ENCODE measurements around the gene TBR1.

Gene TBR1

DNA sequence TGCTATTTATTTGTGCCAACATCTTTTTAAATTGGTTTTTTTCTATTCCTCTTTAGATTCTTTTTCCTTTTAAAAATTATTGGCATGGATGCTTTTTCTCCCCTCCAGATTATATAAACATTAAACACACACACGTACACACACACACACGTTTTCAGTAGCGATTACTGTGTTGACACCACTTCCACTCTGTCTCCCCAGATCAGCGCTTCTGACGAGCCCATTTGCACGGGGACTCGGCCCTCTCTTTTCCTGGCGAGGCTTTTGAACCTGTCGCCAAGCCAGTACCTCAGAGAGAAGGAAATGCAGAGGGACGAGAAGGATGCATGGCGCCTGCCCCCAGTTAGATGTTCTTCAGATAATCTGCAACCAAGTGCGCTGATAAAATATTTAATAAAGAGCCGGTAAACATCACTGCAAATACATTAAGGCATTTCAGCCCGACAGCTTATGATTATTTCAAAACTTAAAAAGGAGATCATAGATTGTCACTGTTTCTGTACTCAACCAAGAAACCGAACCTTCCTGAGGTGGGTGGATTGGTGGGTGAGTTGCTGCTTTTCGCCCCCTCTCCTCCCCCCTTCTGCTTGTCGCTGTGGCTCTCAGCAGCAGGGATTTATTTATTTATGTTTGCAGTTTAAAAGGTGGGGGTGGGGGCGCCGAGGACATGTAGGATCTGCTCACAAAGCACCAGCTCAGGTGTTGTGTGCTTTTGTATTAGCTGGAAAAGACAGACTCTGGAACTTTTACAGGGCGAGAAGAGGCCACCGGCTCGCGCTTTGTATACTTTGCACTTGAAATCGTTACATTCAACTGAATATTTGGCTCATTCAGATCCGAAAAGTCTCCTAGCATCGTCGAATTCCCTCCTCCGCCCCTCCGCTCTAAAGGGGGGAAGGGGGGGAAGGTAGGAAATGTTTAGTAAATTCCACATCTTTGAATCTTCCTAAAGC lies 787 bp upstream of the TBR1 start:
- no peak for DNase-seq

DNA sequence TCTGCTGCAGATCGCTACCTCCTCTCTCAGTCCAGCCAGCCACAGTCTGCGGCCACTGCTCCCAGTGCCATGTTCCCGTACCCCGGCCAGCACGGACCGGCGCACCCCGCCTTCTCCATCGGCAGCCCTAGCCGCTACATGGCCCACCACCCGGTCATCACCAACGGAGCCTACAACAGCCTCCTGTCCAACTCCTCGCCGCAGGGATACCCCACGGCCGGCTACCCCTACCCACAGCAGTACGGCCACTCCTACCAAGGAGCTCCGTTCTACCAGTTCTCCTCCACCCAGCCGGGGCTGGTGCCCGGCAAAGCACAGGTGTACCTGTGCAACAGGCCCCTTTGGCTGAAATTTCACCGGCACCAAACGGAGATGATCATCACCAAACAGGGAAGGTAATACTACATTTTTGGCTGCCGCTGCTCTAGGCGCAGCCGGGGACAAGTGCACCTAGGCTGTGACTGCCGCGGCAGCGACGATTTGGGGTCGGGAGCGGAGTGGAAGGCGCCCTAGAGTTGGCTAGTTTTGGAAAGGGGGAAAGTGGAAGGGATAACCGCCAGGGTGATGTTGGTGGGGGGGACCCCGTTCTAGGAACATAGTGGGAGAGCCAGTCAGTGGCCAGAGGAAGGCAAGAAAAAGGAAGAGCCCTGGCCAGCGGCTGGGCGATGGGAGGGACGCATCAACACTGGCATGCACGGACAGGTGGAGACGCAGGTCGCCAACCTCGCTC lies 776 bp downstream of the TBR1 start:
- DNase-seq = no peak

DNA sequence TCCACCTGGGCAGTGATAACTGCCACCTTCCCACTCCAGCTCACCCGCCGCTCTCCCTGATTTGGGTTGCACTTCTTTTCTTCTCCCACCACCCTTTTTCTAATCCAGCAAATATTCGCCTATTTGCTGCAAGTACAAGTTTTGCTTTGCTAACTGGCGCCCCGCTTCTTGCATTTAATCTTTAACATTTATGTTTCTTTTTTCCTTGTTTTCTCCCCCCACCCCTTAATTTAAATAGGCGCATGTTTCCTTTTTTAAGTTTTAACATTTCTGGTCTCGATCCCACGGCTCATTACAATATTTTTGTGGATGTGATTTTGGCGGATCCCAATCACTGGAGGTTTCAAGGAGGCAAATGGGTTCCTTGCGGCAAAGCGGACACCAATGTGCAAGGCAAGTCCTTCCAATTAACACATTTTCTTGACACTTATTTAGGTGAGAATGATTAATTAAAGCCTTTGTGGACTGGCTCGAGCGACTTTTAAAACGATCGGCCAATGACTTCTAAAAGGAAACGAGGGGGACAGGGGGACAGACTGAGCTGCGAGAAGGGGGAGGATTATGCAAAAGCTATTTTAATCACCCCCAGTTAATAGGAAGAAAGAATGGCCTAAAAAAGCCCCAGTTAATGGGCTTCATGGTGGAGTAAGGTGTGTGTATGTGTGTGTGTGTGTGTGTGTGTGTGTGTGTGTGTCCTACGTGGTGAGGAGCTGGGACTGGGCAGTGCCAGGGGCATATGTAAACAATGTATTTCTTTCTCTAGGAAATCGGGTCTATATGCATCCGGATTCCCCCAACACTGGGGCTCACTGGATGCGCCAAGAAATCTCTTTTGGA lies 1.6 kb downstream of the TBR1 start:
- no peak for DNase-seq

DNA sequence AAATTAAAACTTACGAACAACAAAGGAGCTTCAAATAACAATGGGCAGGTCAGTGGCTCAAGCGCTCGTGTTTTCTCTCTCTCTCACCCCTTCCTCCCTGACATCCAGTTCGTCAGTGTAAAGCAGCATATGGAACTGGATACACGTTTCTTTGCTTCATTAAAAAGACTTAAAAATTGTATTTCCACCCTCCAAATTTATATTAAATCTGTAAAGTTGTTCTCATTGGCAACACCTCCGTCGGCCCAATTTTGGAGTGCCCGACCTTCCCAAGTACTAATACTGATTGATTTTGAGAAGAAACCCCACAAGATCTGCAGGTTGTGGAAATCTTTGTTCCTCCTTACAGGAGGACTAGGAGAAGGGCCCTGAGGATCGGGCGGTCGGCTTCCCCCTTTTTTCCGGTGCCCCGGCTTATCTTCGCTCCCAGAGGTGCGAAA lies 2.2 kb downstream of the TBR1 start:
- no peak for DNase-seq

DNA sequence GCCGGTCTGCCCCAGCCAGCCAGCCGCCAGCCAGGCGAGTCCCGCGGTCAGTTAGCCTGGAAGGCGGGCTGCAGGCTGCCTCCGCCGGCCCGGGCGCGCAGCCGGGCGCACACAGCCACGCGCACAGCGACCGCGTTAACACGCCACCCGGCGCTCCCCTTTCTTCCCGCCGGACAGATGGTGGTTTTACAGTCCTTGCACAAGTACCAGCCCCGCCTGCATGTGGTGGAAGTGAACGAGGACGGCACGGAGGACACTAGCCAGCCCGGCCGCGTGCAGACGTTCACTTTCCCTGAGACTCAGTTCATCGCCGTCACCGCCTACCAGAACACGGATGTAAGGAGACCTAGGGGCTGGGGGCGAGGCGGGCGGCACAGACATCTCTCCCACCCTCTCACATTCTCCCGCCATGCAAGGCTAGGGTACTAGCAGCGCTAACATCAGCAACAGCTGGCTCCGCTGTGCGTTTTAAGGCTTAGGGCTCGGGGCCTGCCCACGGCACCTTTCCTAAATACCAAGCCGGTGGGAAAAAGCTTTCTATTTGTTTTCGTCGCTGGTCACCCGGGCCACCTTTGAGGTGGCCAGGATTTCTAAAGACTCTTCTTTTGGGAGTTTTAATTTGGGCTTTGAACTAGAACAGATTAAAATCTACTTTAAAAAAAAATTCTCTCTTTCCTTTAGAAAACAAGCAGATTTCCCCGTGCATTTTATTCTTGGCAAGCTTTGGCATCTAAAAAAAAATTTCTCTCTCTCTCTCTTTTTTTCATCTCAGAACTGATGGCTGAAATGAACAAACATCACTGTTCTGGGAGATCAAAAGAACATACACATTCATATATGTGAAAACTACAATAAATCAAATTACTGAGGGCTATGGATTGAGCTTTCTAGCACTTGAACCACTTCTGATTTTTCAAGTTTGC lies 2.9 kb downstream of the TBR1 start:
- DNase-seq = no peak

DNA sequence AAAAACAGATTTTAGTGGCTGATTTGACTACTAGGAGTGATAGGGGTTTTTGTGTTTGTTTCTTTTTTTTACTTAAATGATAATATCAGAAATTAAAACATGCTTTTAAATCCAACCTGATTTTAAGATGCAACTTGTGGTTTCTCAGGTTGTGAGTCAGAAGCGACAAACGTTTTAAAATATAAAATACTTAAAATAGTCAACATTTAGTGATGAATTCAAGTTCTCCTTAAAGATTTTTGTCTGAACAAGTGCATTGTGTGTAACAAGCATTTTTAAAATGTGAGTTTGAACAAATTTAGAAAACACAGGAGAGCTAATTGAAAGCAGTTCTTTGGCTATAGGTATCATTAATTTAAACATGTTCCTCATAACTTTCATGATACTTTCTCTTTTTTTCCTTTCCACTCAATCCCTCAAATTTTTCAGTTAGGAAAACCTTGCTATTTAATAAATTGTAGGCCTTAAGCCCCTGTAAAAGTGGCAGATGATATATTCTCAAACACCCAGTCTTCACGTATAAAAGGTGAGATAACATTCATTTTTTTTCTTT lies 3.6 kb downstream of the TBR1 start:
- DNase-seq = no peak

DNA sequence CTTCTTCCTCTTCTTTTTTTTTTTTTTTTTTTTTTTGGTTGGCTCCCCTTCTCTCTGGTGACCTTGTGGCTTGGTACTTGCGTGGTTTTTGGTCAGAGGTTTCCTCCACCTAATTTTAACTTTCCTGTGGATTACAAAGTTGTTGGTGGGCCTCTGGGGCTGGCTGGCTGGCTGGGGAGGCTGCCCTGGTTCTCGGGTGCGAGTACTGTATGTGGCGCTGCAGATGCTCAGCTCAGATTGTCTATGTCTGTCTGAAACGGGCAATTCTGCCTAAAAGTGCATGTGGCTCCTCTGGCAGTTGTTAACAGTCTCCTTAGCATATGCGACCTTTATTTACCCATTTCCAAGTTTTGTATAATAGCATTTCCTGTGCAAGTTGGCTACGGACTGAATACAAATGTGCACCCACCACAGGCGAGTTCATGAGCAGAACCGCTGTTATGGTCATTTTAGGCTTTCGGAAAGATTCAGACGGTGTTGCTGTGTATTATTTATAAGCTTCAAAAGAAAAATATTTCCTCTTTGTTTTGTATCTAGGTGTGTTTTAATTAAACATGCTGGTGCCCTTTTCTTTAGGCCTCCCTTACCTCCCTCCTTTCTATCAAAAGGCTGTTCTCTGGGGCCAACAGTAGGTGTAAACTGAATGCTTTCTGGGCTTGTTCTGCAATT lies 4.4 kb downstream of the TBR1 start:
- DNase-seq = no peak

DNA sequence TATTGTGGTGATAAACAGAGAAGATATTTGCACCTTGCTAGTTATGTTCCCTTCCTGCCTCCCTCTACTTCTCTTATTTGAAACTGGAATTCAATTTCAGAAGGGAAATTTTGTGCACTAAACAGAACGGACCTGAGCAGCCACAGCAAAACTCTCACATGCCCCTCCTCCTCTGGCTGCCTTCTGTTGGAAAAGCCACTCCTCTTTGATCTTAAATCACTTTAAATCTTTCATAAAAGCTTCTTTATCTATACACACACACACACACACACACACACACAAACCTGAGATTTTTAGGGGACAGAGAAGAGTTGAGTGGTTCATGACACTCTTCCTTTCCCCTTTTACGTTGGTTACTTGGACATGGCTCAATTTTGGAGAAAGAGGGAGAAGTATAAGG lies 5.6 kb downstream of the TBR1 start:
- no peak for DNase-seq

DNA sequence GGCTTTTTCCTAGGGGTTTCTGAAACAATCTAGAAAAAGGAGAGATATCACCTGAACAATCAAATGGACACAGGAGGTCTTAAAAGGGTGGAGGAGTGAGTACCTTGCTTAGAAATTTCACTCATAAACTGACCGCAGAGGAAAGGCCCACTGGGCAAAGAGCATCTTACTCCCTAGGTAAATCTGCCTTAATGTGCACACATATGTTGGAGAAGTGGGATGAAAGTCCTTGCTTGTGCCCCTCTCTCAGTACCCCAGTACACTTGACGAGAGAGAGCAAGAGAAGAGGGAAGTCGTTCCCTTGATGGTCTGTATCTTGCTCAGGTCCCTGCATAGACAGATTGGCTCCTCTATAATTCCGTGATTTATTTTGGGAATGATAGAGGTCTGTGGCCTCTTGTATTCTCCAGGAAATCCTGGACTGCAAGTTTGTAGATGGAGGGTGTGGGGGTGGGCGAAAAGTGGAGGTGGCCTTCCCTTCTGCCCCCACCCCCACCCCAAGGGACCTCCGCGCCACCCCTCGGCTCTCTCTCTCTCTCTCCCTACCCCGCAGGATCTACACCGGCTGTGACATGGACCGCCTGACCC lies 6.8 kb downstream of the TBR1 start:
- DNase-seq = no peak

DNA sequence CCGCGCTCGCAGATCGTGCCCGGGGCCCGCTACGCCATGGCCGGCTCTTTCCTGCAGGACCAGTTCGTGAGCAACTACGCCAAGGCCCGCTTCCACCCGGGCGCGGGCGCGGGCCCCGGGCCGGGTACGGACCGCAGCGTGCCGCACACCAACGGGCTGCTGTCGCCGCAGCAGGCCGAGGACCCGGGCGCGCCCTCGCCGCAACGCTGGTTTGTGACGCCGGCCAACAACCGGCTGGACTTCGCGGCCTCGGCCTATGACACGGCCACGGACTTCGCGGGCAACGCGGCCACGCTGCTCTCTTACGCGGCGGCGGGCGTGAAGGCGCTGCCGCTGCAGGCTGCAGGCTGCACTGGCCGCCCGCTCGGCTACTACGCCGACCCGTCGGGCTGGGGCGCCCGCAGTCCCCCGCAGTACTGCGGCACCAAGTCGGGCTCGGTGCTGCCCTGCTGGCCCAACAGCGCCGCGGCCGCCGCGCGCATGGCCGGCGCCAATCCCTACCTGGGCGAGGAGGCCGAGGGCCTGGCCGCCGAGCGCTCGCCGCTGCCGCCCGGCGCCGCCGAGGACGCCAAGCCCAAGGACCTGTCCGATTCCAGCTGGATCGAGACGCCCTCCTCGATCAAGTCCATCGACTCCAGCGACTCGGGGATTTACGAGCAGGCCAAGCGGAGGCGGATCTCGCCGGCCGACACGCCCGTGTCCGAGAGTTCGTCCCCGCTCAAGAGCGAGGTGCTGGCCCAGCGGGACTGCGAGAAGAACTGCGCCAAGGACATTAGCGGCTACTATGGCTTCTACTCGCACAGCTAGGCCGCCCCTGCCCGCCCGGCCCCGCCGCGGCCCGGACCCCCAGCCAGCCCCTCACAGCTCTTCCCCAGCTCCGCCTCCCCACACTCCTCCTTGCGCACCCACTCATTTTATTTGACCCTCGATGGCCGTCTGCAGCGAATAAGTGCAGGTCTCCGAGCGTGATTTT lies 7.6 kb downstream of the TBR1 start:
- no peak for DNase-seq

DNA sequence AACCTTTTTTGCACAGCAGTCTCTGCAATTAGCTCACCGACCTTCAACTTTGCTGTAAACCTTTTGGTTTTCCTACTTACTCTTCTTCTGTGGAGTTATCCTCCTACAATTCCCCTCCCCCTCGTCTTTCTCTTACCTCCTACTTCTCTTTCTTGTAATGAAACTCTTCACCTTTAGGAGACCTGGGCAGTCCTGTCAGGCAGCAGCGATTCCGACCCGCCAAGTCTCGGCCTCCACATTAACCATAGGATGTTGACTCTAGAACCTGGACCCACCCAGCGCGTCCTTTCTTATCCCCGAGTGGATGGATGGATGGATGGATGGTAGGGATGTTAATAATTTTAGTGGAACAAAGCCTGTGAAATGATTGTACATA lies 8.3 kb downstream of the TBR1 start:
- DNase-seq = no peak

DNA sequence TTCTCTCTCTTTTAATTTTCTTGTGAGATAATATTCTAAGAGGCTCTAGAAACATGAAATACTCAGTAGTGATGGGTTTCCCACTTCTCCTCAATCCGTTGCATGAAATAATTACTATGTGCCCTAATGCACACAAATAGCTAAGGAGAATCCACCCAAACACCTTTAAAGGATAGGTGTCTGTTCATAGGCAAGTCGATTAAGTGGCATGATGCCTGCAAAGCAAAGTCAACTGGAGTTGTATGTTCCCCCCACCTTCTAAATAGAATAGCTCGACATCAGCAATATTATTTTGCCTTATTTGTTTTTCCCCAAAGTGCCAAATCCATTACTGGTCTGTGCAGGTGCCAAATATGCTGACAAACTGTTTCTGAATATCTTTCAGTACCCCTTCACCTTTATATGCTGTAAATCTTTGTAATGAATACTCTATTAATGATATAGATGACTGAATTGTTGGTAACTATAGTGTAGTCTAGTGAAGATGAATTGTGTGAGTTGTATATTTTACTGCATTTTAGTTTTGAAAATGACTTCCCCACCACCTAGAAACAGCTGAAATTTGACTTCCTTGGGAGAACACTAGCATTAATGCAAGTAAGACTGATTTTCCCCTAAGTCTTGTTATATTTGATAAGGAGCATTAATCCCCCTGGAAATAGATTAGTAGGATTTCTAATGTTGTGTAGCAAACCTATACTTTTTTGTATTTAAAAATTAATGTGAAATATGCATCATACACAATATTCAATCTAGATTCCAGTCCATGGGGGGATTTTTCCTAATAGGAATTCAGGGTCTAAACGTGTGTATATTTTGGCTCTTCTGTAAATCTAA lies 9.0 kb downstream of the TBR1 start:
- DNase-seq = no peak

DNA sequence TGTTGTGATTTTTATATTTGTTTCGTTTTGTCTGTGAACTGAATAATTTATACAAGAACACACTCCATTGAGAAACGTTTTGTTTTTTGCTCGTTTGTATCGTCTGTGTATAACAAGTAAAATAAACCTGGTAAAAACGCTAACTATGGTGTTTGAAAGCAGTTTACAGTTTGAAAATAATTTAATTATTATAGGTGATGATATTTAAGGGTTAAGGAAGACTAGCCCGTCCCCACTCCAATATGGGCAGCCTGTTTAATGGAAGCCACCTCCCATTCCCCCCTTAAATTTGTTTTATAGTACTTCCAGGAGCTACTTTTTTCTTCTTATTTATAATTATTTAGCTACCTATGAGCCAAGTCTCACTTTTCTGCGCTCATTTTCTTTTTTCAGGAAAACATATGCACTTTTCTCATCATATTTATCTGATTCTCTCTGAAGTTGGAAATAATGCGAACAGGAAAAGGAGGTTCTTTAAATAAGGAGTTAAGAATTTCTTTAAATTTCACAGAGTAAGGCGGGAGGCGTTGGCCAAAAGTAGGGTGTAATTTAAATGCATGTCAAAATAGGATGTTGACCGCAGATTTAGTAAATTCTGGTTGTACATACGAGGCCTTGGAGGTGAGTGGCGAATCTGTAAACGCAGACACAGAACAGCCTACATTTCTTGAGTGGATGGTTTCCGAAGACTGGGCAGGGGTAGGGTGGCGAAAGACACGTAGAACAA lies 9.8 kb downstream of the TBR1 start:
- DNase-seq = no peak

DNA sequence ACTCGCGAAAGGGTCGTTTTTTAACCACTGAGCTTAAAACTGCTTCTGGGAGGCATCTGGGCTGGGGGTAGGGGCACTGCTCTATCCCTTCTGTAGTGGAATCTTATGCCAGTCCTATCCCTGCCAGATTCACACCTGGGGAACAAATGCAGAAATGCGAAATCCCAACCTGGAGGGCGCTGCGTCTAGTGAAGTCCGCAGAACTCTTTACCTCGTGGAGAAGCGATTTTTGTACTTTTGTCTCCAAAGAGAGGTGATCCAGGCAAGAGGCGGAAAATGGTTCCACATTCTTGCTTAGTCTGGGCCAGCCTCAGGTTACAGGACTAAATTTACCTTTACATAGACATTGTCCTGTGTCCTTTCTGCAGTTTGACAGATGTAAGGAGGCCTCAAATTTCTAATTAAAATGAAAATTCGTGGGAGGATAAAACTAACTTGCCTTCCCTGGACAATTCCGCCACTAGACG lies 10.4 kb downstream of the TBR1 start:
- DNase-seq = no peak

DNA sequence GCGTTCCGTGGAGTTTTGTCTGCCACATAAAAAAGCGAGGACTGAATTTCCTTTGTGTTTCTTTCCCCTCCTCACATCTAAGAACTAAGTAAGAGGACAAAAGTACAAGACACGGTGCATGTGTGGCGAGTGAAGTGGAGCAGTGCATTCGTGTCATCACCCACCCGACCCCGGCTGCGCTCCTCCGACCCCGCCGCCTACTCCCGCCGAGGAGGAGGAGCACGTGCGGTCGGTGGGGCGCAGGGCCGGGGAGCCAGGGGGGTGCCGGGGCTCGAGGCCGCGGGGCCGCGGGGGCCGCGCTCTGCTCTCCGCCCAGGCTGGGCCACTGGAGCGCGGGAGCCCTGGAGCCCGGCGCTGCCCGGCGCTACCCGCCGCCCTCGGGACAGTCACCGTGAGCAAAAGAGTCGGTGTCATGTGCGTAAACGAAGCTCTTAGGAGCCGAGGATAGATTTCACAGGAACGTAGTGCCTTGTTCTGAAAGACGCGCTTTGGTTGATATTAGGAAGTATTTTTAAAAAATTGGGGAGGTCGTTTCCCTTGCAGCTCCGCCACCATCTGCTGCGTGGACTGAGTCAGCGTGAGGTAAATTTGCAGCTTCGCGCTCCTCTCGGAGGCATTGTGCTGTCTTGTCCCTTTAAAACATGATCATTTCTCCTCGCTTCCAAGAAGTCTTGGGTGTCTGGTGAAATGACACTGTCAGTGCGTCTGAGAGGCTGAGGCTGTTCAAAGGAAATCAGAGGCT lies 11.0 kb downstream of the TBR1 start:
- no peak for DNase-seq

DNA sequence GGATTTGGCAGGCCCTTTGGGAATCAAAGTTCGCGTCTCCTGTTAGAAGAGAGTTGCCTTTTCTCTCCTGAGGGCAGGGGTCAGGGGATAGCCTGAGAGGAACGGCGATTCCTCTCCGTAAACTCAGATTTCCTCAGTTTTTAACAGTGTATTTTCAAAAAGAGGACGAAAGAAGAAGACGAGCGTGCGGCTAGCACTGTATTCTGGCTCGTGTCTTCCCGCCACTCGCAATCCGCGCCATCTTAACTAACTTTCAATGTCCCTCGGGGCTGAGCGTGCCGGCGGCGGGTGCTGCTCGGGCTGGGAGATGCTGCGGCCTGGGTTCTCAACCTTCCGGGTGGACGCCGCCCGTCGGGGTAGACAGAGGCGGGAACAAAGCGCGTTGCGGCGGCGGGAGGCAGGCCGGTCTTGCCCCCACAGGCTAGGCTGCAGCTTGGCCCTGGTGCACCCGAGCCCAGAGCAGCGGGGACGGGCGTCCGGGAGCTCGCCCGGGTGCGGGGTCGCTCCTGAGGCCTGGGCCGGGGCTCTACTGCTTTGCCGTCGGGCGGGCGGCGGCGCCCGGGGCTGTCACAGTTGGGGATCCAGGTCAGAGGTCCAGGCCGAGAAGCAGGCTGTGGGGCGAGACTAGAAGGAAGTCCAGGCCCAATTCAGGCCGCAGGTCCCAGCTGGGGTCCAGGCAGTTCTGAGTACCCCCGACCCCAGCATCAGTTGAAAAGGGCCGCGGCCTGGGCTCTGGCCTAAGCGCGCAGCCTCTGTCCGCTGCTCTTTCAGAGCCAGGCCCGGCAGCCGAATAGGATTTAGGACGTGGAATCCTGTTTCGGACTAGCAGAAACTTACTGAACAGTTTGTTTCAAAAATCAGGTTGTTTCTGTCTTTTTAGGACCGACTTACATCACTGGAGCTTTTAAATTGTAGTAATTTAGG lies 11.8 kb downstream of the TBR1 start:
- DNase-seq = no peak

All from stimulated activated CD8-positive, alpha-beta memory T cell treated with anti-CD3 and anti-CD28 coated beads, Interleukin-4, amount 100 ng/mL, for 48 hours (primary cell).